CD4-positive, alpha-beta T cell treated with Interferon alpha-2 for 1 hour (primary cell): ENCODE results near the gene QRFPR.
"Not testable (repeated sequence)": the region's sequence is repeated elsewhere in the genome, so short reads cannot be mapped to it uniquely, and the experiment has no call there.

Source experiments
- DNase-seq, 2 donors: peaks; one replicate each; pipeline ENCODE4 v3.0.0-alpha.2; 2020 to 2022

The QRFPR gene

GRCh38 chr4:121380776-121381462, at the start of gene QRFPR:
QRFPR (minus strand) TSS chr4:121381018; CDS start chr4:121380647, 371 bp downstream.
- DNase-seq = no peak

- DNase-seq = no peak
Measured at GRCh38 chr4:121428721-121429120, 47.9 kb upstream of the QRFPR start.

- no peak for DNase-seq
Measured at GRCh38 chr4:121421594-121421993, 40.8 kb upstream of the QRFPR start.

GRCh38 chr4:121411151-121411744, 30.4 kb upstream of the QRFPR start:
- no peak for DNase-seq

- not testable (repeated sequence) for DNase-seq
Measured at GRCh38 chr4:121408567-121408966, 27.7 kb upstream of the QRFPR start.

- DNase-seq = no peak
Measured at GRCh38 chr4:121400632-121401031, 19.8 kb upstream of the QRFPR start.

GRCh38 chr4:121397941-121398601, 17.3 kb upstream of the QRFPR start:
- DNase-seq = no peak

GRCh38 chr4:121397434-121397833, 16.6 kb upstream of the QRFPR start:
- no peak for DNase-seq

- DNase-seq = no peak
Measured at GRCh38 chr4:121392426-121393086, 11.7 kb upstream of the QRFPR start.

GRCh38 chr4:121390335-121390734, 9.5 kb upstream of the QRFPR start:
- DNase-seq = no peak

GRCh38 chr4:121379276-121379675, 1.5 kb downstream of the QRFPR start:
- DNase-seq = no peak

- no peak for DNase-seq
Measured at GRCh38 chr4:121377076-121377475, 3.7 kb downstream of the QRFPR start.

- no peak for DNase-seq
Measured at GRCh38 chr4:121376556-121376955, 4.3 kb downstream of the QRFPR start.

GRCh38 chr4:121376097-121376496, 4.7 kb downstream of the QRFPR start:
- no peak for DNase-seq

- no peak for DNase-seq
Measured at GRCh38 chr4:121375262-121375661, 5.6 kb downstream of the QRFPR start.

- no peak for DNase-seq
Measured at GRCh38 chr4:121373841-121374240, 7.0 kb downstream of the QRFPR start.

- DNase-seq = peak in 1 of 2 donors; percentile 38
Measured at GRCh38 chr4:121370729-121371325, 10.0 kb downstream of the QRFPR start.

GRCh38 chr4:121360495-121360894, 20.3 kb downstream of the QRFPR start:
- no peak for DNase-seq

- no peak for DNase-seq
Measured at GRCh38 chr4:121358473-121358872, 22.3 kb downstream of the QRFPR start.

GRCh38 chr4:121353213-121353612, 27.6 kb downstream of the QRFPR start:
- no peak for DNase-seq

- no peak for DNase-seq
Measured at GRCh38 chr4:121344098-121344497, 36.7 kb downstream of the QRFPR start.

GRCh38 chr4:121340247-121340646, 40.6 kb downstream of the QRFPR start:
- no peak for DNase-seq

GRCh38 chr4:121339824-121340223, 41.0 kb downstream of the QRFPR start:
- DNase-seq = no peak
